Activated T-helper 2 cell treated with anti-CD3 and anti-CD28 coated beads, Interferon-gamma antibody, Interleukin-2, Interleukin-4, amounts not matched to agents 10 μg/mL and 5 μg/mL and 100 μg/mL, durations not matched to agents 14 hours and 24 hours and 36 hours (primary cell): ENCODE results near the gene TCF25. TPM values are rescaled to one million over a fixed set of nuclear protein-coding genes. Genes with fewer than 3 reads are reported as not detected.
A peak's percentile ranks its signal among the peaks of the same experiment; 100 is the strongest.
"Not testable (repeated sequence)": the region's sequence is repeated elsewhere in the genome, so short reads cannot be mapped to it uniquely, and the experiment has no call there.

Experiments
- DNase-seq: peaks from one replicate; pipeline ENCODE4 v3.0.0; 2021; ENCODE audit warnings: low spot score
- H3K27ac Mint-ChIP-seq: one replicate; pipeline ENCODE4 v1.8.0; 2021; ENCODE audit warnings: mixed read lengths
- H3K27me3 Mint-ChIP-seq: one replicate; pipeline ENCODE4 v1.8.0; 2021; ENCODE audit warnings: low read depth, mixed read lengths
- H3K36me3 Mint-ChIP-seq: one replicate; pipeline ENCODE4 v1.8.0; 2021; ENCODE audit warnings: low read depth, mixed read lengths
- H3K4me1 Mint-ChIP-seq: one replicate; pipeline ENCODE4 v1.8.0; 2021; ENCODE audit warnings: low read depth, mixed read lengths
- H3K4me3 Mint-ChIP-seq: one replicate; pipeline ENCODE4 v1.8.0; 2021; ENCODE audit warnings: low read depth, mild to moderate bottlenecking, moderate library complexity, mixed read lengths
- H3K9me3 Mint-ChIP-seq: one replicate; pipeline ENCODE4 v1.8.0; 2021; ENCODE audit warnings: mixed read lengths
- intact Hi-C: fragments of 100-400 bp; cut with micrococcal nuclease; formaldehyde crosslinking; loops from one replicate; pipeline ENCODE4 v1.15.1; 2023
- total RNA-seq: library from RNA; stranded (reverse); gene quantifications from 2 replicates; pipeline ENCODE4 v1.2.3, GENCODE V29; 2022

TCF25 gene
- total RNA-seq, 1 donor from 2014 or later, result 211 TPM

- DNase-seq, result no peak
- Mint-ChIP-seq H3K9me3 (no peaks in the 10 kb centered on the region), H3K4me3 (peak overlapping the region; percentile 33), H3K27ac (no peak overlapping the region), H3K27me3 (peaks cover 23% of the 10 kb centered on the region), H3K4me1 (peaks cover 22% of the 10 kb centered on the region), H3K36me3 (no peaks in the 10 kb centered on the region)
- intact Hi-C loops, result loop anchor here (10.0 kb wide), 1 partner anchor 90 kb away; no protein-coding TSS in a partner anchor
Measured at GRCh38 chr16:89924297-89924924, 51.0 kb downstream of the TCF25 start.

GRCh38 chr16:89924925-89925307, 51.5 kb downstream of the TCF25 start:
- no peak overlapping the region for H3K4me3 Mint-ChIP-seq
- intact Hi-C loops, result loop anchor here (10.0 kb wide), 1 partner anchor 90 kb away; no protein-coding TSS in a partner anchor

GRCh38 chr16:89925596-89926079, 52.2 kb downstream of the TCF25 start:
- H3K9me3 Mint-ChIP-seq, result no peaks in the 10 kb centered on the region
- H3K27ac Mint-ChIP-seq, result no peak overlapping the region
- peaks cover 16% of the 10 kb centered on the region for H3K4me1 Mint-ChIP-seq
- peak overlapping the region; percentile 33 for H3K4me3 Mint-ChIP-seq
- no peak for DNase-seq
- no peaks in the 10 kb centered on the region for H3K36me3 Mint-ChIP-seq
- intact Hi-C loops, result loop anchor here (10.0 kb wide), 1 partner anchor 91 kb away; no protein-coding TSS in a partner anchor
- peaks cover 15% of the 10 kb centered on the region for H3K27me3 Mint-ChIP-seq

More at GRCh38 chr16:89924925-89925307, 51.5 kb downstream of the TCF25 start:
- H3K4me1 Mint-ChIP-seq, result peaks cover 19% of the 10 kb centered on the region
- H3K9me3 Mint-ChIP-seq, result no peaks in the 10 kb centered on the region
- H3K27ac Mint-ChIP-seq, result no peak overlapping the region
- peaks cover 18% of the 10 kb centered on the region for H3K27me3 Mint-ChIP-seq
- H3K36me3 Mint-ChIP-seq, result no peaks in the 10 kb centered on the region
- no peak for DNase-seq

- H3K27me3 Mint-ChIP-seq, result no peaks in the 10 kb centered on the region
- intact Hi-C loops, result no loop called here
- no peak for DNase-seq
- no peak overlapping the region for H3K27ac Mint-ChIP-seq
- no peaks in the 10 kb centered on the region for H3K9me3 Mint-ChIP-seq
- no peaks in the 10 kb centered on the region for H3K36me3 Mint-ChIP-seq
- no peak overlapping the region for H3K4me3 Mint-ChIP-seq
- no peaks in the 10 kb centered on the region for H3K4me1 Mint-ChIP-seq
Measured at GRCh38 chr16:89931305-89931896, 58.0 kb downstream of the TCF25 start.

- H3K27ac Mint-ChIP-seq, result no peak overlapping the region
- intact Hi-C loops, result no loop called here
- no peaks in the 10 kb centered on the region for H3K9me3 Mint-ChIP-seq
- no peak overlapping the region for H3K4me3 Mint-ChIP-seq
- no peaks in the 10 kb centered on the region for H3K4me1 Mint-ChIP-seq
- no peaks in the 10 kb centered on the region for H3K27me3 Mint-ChIP-seq
- no peak for DNase-seq
- no peaks in the 10 kb centered on the region for H3K36me3 Mint-ChIP-seq
Measured at GRCh38 chr16:89931964-89932363, 58.6 kb downstream of the TCF25 start.

- intact Hi-C loops, H3K36me3 Mint-ChIP-seq, H3K9me3 Mint-ChIP-seq, H3K27ac Mint-ChIP-seq, DNase-seq, H3K4me3 Mint-ChIP-seq, H3K4me1 Mint-ChIP-seq, H3K27me3 Mint-ChIP-seq: not testable (repeated sequence)
Measured at GRCh38 chr16:89934019-89934418, 60.6 kb downstream of the TCF25 start.

GRCh38 chr16:89934611-89935553, 61.5 kb downstream of the TCF25 start:
- no peak overlapping the region for H3K4me3 Mint-ChIP-seq
- no peaks in the 10 kb centered on the region for H3K4me1 Mint-ChIP-seq
- intact Hi-C loops, result no loop called here
- H3K27ac Mint-ChIP-seq, result no peak overlapping the region
- peaks cover 2% of the 10 kb centered on the region for H3K27me3 Mint-ChIP-seq
- DNase-seq, result no peak
- H3K36me3 Mint-ChIP-seq, result no peaks in the 10 kb centered on the region
- no peaks in the 10 kb centered on the region for H3K9me3 Mint-ChIP-seq

- H3K4me1 Mint-ChIP-seq, H3K27ac Mint-ChIP-seq, H3K4me3 Mint-ChIP-seq, H3K36me3 Mint-ChIP-seq, intact Hi-C loops, DNase-seq, H3K9me3 Mint-ChIP-seq, H3K27me3 Mint-ChIP-seq: not testable (repeated sequence)
Measured at GRCh38 chr16:89935620-89936019, 62.2 kb downstream of the TCF25 start.

- Mint-ChIP-seq H3K27me3 (peaks cover 2% of the 10 kb centered on the region), H3K27ac (no peak overlapping the region), H3K36me3 (no peaks in the 10 kb centered on the region), H3K4me1 (no peaks in the 10 kb centered on the region), H3K9me3 (no peaks in the 10 kb centered on the region), H3K4me3 (no peak overlapping the region)
- intact Hi-C loops, result no loop called here
- no peak for DNase-seq
Measured at GRCh38 chr16:89936034-89936433, 62.6 kb downstream of the TCF25 start.

- Mint-ChIP-seq H3K4me3 (no peak overlapping the region), H3K36me3 (no peaks in the 10 kb centered on the region), H3K4me1 (no peaks in the 10 kb centered on the region), H3K9me3 (no peaks in the 10 kb centered on the region), H3K27ac (no peak overlapping the region), H3K27me3 (peaks cover 2% of the 10 kb centered on the region)
- DNase-seq, result no peak
- intact Hi-C loops, result no loop called here
Measured at GRCh38 chr16:89936508-89936907, 63.1 kb downstream of the TCF25 start.

- Mint-ChIP-seq H3K4me1 (no peaks in the 10 kb centered on the region), H3K27me3 (peaks cover 2% of the 10 kb centered on the region), H3K36me3 (no peaks in the 10 kb centered on the region), H3K4me3 (no peak overlapping the region), H3K27ac (no peak overlapping the region), H3K9me3 (no peaks in the 10 kb centered on the region)
- intact Hi-C loops, result no loop called here
- no peak for DNase-seq
Measured at GRCh38 chr16:89936981-89937380, 63.6 kb downstream of the TCF25 start.

- no peaks in the 10 kb centered on the region for H3K36me3 Mint-ChIP-seq
- no peak overlapping the region for H3K4me3 Mint-ChIP-seq
- DNase-seq, result no peak
- intact Hi-C loops, result no loop called here
- H3K27me3 Mint-ChIP-seq, result peaks cover 2% of the 10 kb centered on the region
- no peaks in the 10 kb centered on the region for H3K4me1 Mint-ChIP-seq
- no peaks in the 10 kb centered on the region for H3K9me3 Mint-ChIP-seq
- no peak overlapping the region for H3K27ac Mint-ChIP-seq
Measured at GRCh38 chr16:89938175-89938885, 64.9 kb downstream of the TCF25 start.
